CD14-positive monocyte (primary cell): ENCODE data around the gene PLXNA4. TPM values are rescaled to one million over a fixed set of nuclear protein-coding genes. Genes with fewer than 3 reads are reported as not detected.

ENCODE experiments used
- DNase-seq, 3 donors: peaks; one replicate each; pipeline ENCODE4 v3.0.0-alpha.2; 2011 to 2022
- H2AFZ ChIP-seq: 2 replicates; pipeline ENCODE4 v1.6.0; 2012; ENCODE audit warnings: mild to moderate bottlenecking, low read depth, low read length, inconsistent platforms; ENCODE audit not compliant: insufficient read depth, poor library complexity, severe bottlenecking
- H3K27ac ChIP-seq, 2 donors: 1 replicate in 1 of 2; 2 replicates in 1 of 2; pipeline ENCODE4 v1.5.1; 2012 to 2013; ENCODE audit warnings: low read length in 2 of 2, control low read depth in 1 of 2, inconsistent platforms in 1 of 2, low read depth in 1 of 2, mild to moderate bottlenecking in 1 of 2
- H3K27me3 ChIP-seq, 2 donors: one replicate each; pipeline versions ENCODE4 v1.6.0 to v1.6.1; 2011 to 2013; ENCODE audit warnings: low read length in 2 of 2; ENCODE audit not compliant: control insufficient read depth in 2 of 2, insufficient read depth in 2 of 2
- H3K36me3 ChIP-seq, 2 donors: replicated peaks in 1 of 2; 1 replicate in 1 of 2; 2 replicates in 1 of 2; pipeline versions ENCODE4 v1.5.1 to v1.6.1; 2012 to 2013; ENCODE audit warnings: low read length in 2 of 2, control low read depth in 1 of 2, inconsistent platforms in 1 of 2, mild to moderate bottlenecking in 1 of 2; ENCODE audit not compliant: insufficient read depth in 2 of 2, control insufficient read depth in 1 of 2
- H3K4me1 ChIP-seq, 2 donors: 1 replicate in 1 of 2; 2 replicates in 1 of 2; pipeline versions ENCODE4 v1.5.1 to v1.6.1; 2012 to 2013; ENCODE audit warnings: low read length in 2 of 2, control low read depth in 1 of 2, inconsistent platforms in 1 of 2, mild to moderate bottlenecking in 1 of 2, moderate library complexity in 1 of 2; ENCODE audit not compliant: insufficient read depth in 2 of 2, control insufficient read depth in 1 of 2
- H3K4me2 ChIP-seq: replicated peaks from 2 replicates; pipeline ENCODE3; 2012; ENCODE audit warnings: low read length, moderate library complexity, mild to moderate bottlenecking; ENCODE audit not compliant: poor library complexity, severe bottlenecking; ENCODE audit errors: extremely low read depth
- H3K4me3 ChIP-seq, 3 experiments: fragments of 200-600 bp in 1 of 3; sonication (generic) in 1 of 3; replicated peaks in 1 of 3; 1 replicate in 2 of 3; 2 replicates in 1 of 3; pipeline ENCODE4 v1.5.1; 2011 to 2013; ENCODE audit warnings: low read length in 3 of 3, mild to moderate bottlenecking in 3 of 3, control low read depth in 2 of 3, low read depth in 2 of 3, inconsistent platforms in 1 of 3, moderate library complexity in 1 of 3
- H3K79me2 ChIP-seq: 2 replicates; pipeline ENCODE4 v1.6.0; 2012; ENCODE audit warnings: mild to moderate bottlenecking, control low read depth, inconsistent platforms, low read length, moderate library complexity; ENCODE audit not compliant: insufficient read depth
- H3K9ac ChIP-seq: 2 replicates; pipeline ENCODE4 v1.6.0; 2017; ENCODE audit warnings: low read length, mild to moderate bottlenecking; ENCODE audit not compliant: insufficient read depth, poor library complexity, severe bottlenecking
- H3K9me3 ChIP-seq, 2 donors: replicated peaks in 1 of 2; 1 replicate in 1 of 2; 2 replicates in 1 of 2; pipeline versions ENCODE4 v1.5.1 to v1.6.1; 2012 to 2013; ENCODE audit warnings: low read length in 2 of 2, control low read depth in 1 of 2; ENCODE audit not compliant: control insufficient read depth in 1 of 2, insufficient read depth in 1 of 2
- H4K20me1 ChIP-seq: 2 replicates; pipeline ENCODE4 v1.6.0; 2012; ENCODE audit warnings: mild to moderate bottlenecking, low read length, control low read depth, moderate library complexity; ENCODE audit not compliant: insufficient read depth
- H3K27ac Mint-ChIP-seq, 7 donors: one replicate each; pipeline ENCODE4 v1.8.0; 2020; ENCODE audit warnings: mild to moderate bottlenecking in 7 of 7, mixed read lengths in 7 of 7, moderate library complexity in 6 of 7, inconsistent platforms in 2 of 7
- H3K27me3 Mint-ChIP-seq, 3 donors: one replicate each; pipeline ENCODE4 v1.8.0; 2021 to 2022; ENCODE audit warnings: low read depth in 3 of 3, mild to moderate bottlenecking in 3 of 3, mixed read lengths in 3 of 3, moderate library complexity in 3 of 3, inconsistent platforms in 1 of 3
- H3K36me3 Mint-ChIP-seq, 2 donors: one replicate each; pipeline ENCODE4 v1.8.0; 2020; ENCODE audit warnings: mixed read lengths in 2 of 2, inconsistent platforms in 1 of 2, mild to moderate bottlenecking in 1 of 2
- H3K4me1 Mint-ChIP-seq: one replicate; pipeline ENCODE4 v1.8.0; 2020; ENCODE audit warnings: mild to moderate bottlenecking, mixed read lengths
- H3K4me3 Mint-ChIP-seq, 2 donors: one replicate each; pipeline ENCODE4 v1.8.0; 2020; ENCODE audit warnings: mild to moderate bottlenecking in 2 of 2, mixed read lengths in 2 of 2, moderate library complexity in 1 of 2
- H3K9me3 Mint-ChIP-seq, 7 donors: one replicate each; pipeline ENCODE4 v1.8.0; 2020 to 2022; ENCODE audit warnings: mixed read lengths in 7 of 7, mild to moderate bottlenecking in 6 of 7, moderate library complexity in 6 of 7, inconsistent platforms in 2 of 7
- WGBS: methylation state at CpG from one replicate; pipeline ENCODE4 v1.1.5; 2013; ENCODE audit warnings: missing lambda C conversion rate; ENCODE audit not compliant: insufficient coverage; 5-methylcytosine and 5-hydroxymethylcytosine counted together
- intact Hi-C, 2 donors: fragments of 100-400 bp; cut with micrococcal nuclease; formaldehyde crosslinking; loops; one replicate each; pipeline versions ENCODE4 v1.15.0 to v1.15.1; 2023
- polyA plus RNA-seq, 3 donors: library from polyadenylated mRNA; depleted of rRNA in 1 of 3; unstranded in 2 of 3; stranded (reverse) in 1 of 3; fragments of 300-500 nt in 2 of 3; fragments of >200 nt in 1 of 3; fragmentation: Illumina TruSeq in 2 of 3; gene quantifications; 1 replicate in 2 of 3; 2 replicates in 1 of 3; pipeline ENCODE4 v1.2.3, GENCODE V29; 2012 to 2021
- TF ChIP-seq, protein P1 (sequence below): fragments of 200-600 bp; IDR thresholded peaks from one replicate; pipeline ENCODE4 v1.8.0; 2022; ENCODE audit warnings: antibody characterized with exemption, mild to moderate bottlenecking

Gene PLXNA4
- polyA plus RNA-seq, 3 donors: not detected

DNA sequence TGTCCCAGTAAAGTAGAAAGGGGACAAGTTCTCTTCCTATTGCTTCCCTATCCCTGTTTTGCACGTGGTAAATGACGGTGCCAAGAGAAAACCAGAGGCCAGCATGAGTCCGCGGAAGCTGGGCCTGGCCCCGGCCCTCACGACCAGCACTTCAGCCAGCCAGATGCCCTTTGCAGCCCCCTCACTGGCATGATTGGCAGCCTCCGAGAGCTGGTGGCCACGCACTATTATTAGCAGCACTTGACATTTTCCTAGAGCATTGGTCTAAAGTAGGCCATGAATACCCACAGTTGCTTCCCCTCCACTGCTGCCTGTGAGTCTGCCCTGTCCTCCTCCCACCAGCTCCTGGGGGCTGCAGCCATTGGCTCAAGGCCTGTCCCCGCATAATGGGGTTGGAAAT, 369.1 kb downstream of the PLXNA4 start:
- peaks cover 0 to 4% (median 2%) of the 10 kb centered on the region in 7 donors for H3K9me3 Mint-ChIP-seq
- WGBS: 78% methylated on average over 9 of the region's 9 CpGs
- Histone ChIP-seq H3K27ac (no peak overlapping the region), H3K36me3 (no peaks in the 10 kb centered on the region), H3K4me3 (no peak overlapping the region), H3K27me3 (no peaks in the 10 kb centered on the region), H3K79me2 (no peaks in the 10 kb centered on the region), H3K4me2 (no peak overlapping the region), H3K4me1 (no peaks in the 10 kb centered on the region), H3K9ac (no peak overlapping the region), H2AFZ (no peak overlapping the region), H3K9me3 (no peaks in the 10 kb centered on the region), H4K20me1 (no peaks in the 10 kb centered on the region)
- no peak overlapping the region for H3K4me3 Mint-ChIP-seq
- DNase-seq: no peak
- TF ChIP-seq, protein P1, sequence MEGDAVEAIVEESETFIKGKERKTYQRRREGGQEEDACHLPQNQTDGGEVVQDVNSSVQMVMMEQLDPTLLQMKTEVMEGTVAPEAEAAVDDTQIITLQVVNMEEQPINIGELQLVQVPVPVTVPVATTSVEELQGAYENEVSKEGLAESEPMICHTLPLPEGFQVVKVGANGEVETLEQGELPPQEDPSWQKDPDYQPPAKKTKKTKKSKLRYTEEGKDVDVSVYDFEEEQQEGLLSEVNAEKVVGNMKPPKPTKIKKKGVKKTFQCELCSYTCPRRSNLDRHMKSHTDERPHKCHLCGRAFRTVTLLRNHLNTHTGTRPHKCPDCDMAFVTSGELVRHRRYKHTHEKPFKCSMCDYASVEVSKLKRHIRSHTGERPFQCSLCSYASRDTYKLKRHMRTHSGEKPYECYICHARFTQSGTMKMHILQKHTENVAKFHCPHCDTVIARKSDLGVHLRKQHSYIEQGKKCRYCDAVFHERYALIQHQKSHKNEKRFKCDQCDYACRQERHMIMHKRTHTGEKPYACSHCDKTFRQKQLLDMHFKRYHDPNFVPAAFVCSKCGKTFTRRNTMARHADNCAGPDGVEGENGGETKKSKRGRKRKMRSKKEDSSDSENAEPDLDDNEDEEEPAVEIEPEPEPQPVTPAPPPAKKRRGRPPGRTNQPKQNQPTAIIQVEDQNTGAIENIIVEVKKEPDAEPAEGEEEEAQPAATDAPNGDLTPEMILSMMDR: no peak
- peaks cover 2 to 4% (median 3%) of the 10 kb centered on the region in 3 donors for H3K27me3 Mint-ChIP-seq
- intact Hi-C loops: no loop called here
- H3K36me3 Mint-ChIP-seq: no peaks in the 10 kb centered on the region
- H3K4me1 Mint-ChIP-seq: no peaks in the 10 kb centered on the region
- H3K27ac Mint-ChIP-seq: no peak overlapping the region

DNA sequence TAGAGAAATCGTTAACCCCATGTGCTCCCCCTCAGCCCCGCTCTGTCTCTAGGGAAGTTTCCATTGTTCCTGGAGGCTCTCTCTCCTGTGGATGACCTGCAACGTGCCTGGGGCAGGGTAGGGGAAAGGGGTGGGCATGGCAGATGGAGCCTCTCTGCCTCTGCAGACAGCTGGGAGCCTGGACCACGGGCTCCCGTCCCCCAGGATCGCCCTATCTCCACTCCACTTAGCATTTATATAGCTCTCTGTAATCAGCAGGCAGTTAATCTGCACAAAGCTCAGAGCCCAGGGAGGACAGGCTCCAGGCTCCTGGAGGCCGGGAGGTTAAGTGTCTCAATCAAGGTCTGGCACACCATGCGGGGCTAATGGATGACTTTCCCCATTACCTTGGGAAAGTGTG, 369.7 kb downstream of the PLXNA4 start:
- WGBS: 80% methylated on average over 2 of the region's 8 CpGs
- Mint-ChIP-seq H3K4me1 (no peaks in the 10 kb centered on the region), H3K36me3 (no peaks in the 10 kb centered on the region), H3K9me3 (peaks cover 0 to 4% (median 2%) of the 10 kb centered on the region in 7 donors), H3K27ac (no peak overlapping the region), H3K4me3 (no peak overlapping the region), H3K27me3 (peaks cover 2 to 5% (median 4%) of the 10 kb centered on the region in 3 donors)
- TF ChIP-seq, protein P1: no peak
- no peaks in the 10 kb centered on the region for H3K36me3 ChIP-seq
- no peak overlapping the region for H3K27ac ChIP-seq
- intact Hi-C loops: no loop called here
- H3K4me2 ChIP-seq: no peak overlapping the region
- no peak overlapping the region for H3K4me3 ChIP-seq
- H3K79me2 ChIP-seq: no peaks in the 10 kb centered on the region
- no peak overlapping the region for H3K9ac ChIP-seq
- no peaks in the 10 kb centered on the region for H4K20me1 ChIP-seq
- no peak for DNase-seq
- H3K9me3 ChIP-seq: no peaks in the 10 kb centered on the region
- no peaks in the 10 kb centered on the region for H3K27me3 ChIP-seq
- no peaks in the 10 kb centered on the region for H3K4me1 ChIP-seq
- H2AFZ ChIP-seq: no peak overlapping the region
